HG03039 (cell line): ENCODE results near the gene CLDN24.
"Not testable (repeated sequence)": the region's sequence is repeated elsewhere in the genome, so short reads cannot be mapped to it uniquely, and the experiment has no call there.

Experiments
- ATAC-seq: cut with Tn5 transposase; IDR thresholded peaks from one replicate; pipeline ENCODE4 v1.9.1; 2021; ENCODE audit warnings: mild to moderate bottlenecking, moderate library complexity; ENCODE audit not compliant: unreplicated experiment

The CLDN24 gene

DNA sequence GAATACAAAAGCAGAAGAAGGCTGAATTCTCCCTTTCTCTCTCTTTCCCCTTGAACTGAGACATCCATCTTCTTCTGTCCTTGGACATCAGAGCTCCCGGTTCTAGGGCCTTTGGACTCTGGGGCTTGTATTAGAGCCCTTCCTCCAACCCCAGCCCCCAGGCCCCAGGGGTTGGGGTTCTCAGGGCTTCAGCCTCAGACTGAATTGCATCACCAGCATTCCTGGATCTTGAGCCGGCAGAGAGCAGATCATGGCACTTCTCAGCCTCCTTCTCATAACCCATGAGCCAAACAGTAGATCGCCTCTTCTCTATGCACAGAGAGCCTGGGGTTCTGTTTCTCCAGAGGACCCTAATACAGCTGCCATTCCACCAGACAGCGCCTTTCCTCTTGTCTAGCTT lies 25.3 kb upstream of the CLDN24 start:
- no peak for ATAC-seq

DNA sequence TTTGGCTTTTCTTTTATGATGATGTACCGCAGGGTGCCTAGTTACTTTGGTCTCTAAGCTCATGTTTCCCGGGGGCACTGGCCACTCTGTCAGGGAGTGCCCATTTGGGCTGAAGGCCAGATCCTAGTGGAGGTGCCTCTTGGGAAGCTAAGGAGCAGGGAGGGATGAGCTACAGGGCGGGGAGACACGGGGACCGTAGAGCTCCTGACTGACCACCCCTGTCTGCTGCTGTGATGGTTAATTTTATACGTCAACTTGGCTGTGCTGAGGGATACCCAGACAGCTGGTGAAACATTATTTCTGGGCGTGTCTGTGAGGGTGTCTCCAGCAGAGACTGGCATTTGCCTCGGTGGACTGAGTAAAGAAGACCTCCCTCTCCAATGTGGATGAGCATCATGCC lies 24.9 kb upstream of the CLDN24 start:
- no peak for ATAC-seq

DNA sequence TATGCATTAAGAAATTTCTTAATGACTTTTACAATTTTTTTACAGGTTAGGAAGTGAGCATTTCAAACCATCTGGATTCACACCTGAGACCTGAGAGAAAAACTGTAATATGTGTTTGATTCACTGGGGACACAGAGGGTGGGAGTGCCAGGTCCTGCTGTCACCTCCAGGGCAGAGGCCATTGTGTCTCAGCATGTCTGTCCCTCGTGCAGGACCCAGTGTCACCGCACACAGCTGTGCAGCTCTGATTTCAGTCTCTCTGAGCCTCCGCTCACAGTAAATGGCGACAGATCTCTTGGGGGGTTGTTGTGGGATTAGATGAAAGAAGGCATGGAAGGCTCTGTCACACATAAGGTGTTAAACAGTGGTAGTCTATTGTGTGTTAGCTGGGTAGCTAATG lies 23.0 kb upstream of the CLDN24 start:
- no peak for ATAC-seq

DNA sequence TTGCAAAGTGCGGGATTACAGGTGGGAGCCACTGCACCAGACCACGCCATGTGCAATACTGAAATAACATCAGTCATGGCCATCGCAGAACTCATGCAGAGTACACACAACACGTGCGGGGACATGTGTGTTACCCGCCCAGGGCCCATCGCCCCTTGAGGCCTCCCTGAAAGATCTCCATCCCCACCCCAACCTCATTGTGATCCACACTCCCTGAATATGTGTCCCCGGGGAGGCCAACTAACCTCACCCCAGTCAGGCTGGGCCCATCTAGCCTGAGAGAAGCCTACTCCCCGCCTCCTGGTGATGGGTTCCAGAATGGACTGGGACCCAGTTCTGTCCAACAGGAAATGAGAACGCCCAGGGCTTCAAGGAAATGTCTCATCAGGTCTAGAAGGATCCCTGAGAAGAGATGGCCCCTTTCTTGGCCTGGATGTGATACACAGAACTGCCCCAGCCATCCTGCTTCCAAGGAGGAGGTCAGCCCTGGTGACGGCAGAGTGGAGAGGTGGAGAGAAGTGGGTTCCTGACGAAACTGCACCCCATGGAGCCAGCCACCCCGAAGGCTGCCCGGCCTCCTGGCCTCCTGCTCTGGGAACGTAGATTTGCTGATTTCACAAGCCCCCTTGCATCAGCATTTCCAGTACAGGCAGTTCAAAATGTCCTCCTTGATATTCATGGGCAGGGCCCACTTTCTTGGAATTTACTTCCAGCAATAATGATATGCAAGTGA lies 22.5 kb upstream of the CLDN24 start:
- no peak for ATAC-seq

DNA sequence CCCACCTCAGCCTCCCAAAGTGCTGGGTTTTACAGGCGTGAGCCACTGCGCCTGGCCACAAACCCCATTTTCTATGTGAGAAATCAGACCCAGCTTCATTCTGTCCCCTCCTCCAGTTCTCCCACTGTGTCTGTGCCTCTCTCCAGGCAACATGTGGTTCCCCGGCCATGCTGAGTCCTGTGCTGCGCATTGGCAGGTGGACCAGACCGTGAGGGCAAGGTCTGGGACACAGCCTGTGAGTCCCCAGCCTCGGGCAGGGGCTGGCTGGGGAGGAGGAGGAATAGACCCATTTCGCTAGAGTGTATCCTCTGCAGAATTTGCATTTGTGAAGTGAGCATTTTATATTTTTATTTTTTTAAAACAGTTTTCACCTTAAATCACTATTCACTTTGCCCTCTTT lies 21.5 kb upstream of the CLDN24 start:
- ATAC-seq = no peak

DNA sequence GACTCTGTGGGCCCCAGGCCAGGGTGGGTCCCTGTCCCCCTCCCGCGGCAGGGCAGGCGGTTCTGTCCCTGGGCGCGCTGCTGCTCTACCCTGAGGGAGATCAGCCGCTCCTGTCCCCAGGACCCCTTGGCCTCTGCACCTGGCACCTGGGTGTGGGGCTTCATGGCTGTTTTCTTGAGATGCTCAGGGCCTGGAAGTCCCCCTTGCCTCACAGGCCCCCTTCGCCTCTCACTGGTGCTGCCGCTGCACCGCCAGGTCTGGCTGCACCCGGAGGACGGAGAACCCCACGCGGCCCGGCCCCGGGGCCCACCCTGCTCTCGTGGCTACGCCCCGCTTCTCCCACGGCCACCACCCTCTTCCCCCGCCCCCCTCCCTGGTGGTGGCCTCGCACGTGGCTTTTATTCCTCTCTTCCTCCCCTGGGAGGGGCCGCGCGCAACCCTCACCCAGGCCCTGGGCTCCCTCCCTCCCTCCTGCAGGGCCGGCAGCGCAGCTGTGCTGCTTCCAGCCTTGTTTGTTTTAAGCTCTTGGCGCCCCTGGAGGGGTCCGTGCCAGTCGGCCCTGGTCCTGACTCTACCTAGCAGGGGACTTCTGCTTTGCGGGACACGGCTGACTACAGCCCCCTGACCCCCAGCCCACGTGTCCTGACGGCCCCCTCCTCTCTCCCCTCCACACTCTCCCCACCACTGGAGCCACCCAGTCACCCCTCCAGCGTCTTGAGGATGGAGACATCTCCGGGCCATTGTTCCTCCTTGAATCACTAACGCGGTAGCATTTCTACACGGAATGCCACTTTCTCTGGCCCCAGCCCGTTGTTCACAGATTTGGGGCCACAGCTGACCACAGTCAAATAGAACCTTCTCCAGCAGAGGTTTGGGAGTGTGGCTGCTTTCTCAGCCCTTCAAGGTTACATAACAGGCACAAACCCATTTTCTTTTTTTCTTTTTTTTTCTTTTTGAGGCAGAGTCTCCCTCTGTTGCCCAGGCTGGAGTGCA lies 20.6 kb upstream of the CLDN24 start:
- ATAC-seq = no peak

DNA sequence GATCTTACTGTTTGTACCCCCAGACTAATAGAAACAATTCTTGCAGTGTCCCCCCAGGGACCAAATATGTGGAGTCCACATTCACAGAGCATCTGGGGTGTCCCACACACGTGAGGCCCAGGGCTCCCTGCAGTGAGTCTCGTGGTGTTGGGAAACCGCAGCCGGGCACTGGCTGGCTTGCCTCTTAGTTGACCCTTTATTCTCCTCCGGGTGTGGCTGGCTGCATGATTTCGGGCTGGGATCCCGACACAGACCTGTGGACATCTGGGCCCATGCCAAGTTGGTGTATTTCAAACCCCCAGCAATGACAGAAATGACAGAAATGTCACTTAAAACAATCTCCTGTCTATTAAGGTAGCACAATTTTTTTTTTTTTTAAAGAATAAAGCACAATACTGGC lies 15.6 kb upstream of the CLDN24 start:
- ATAC-seq = no peak

DNA sequence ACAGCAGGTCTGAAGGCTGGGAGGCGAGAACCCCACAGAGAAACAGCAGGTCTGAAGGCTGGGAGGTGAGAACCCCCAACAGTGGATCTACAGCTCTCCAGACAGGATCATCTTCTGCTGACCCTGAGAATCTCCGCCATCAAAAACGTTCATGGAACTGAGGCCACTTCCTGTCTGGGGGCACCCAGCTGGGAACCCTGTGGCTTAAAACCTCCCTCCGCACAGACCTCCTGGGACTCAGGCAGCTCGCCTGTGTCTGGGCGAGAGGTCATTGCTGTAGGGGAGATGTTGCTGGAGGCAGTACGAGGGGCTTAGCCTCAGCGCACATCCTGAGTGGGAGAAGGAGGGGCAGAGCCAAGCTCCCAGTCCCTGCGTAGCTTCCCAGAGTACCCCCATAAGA lies 15.1 kb upstream of the CLDN24 start:
- ATAC-seq = no peak

DNA sequence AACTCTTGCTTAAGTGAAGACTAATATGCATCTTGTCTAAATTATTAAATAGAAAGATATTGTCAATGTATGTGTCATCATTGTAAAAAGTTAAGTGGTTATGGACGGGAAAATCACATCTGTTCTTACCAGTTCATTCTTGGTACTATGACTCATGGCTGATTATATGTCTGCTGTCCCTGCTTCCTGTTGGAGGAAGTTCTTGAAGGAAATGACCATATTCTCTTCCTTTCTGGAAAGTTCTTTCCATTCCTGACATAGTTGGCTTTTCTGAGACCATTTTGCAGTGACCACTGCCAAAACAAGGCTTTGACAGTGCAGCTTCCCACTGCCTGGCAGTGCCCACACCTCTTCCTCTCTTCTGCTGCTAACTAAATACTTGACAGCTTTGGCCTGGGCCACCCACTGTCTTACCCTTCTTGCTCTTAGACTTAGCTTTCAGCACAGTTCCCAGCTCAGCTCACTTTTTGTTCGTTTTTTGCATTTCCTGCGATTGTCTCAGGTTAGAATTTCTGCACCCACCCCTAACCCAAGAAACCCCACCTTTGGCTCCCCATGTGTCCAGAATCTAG lies 13.2 kb upstream of the CLDN24 start:
- ATAC-seq = no peak

DNA sequence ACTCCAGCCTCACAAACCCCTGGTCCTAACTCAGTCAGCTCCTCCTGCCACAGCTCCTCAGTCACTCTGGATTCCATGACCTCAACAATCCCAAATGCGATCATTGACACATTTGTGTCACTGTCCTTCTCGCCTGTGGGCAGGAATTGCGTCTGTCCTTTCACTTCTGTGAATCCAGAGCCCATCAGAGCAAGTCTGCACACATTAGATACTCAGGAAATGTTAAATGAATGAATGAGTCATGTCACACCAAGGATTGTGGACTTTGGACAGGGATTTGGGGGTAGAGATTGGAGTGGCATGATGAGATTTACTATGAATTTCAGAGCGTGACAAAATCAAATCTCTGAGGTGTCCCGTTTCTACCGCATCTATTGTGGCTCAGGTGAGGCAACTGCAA lies 11.8 kb upstream of the CLDN24 start:
- ATAC-seq = no peak

DNA sequence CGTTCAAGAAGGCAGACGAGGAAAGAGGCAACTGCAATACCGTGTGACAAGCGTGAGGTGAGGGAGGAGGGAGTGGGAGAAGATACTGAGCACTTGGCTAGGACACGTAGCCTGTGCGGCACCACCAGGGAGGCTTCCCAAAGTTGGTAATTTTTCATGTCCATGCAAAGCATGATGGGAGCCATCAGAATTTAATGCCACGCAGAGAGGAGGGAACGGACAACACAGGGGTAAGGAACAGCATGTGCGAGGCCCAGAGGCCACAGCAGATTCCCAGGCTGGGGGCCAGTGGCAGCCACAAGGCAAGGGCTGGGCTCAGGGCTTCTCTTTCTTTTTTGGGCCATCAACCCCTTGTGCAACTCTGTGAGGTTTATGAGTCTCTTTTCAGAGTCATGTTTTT lies 11.0 kb upstream of the CLDN24 start:
- ATAC-seq = no peak

DNA sequence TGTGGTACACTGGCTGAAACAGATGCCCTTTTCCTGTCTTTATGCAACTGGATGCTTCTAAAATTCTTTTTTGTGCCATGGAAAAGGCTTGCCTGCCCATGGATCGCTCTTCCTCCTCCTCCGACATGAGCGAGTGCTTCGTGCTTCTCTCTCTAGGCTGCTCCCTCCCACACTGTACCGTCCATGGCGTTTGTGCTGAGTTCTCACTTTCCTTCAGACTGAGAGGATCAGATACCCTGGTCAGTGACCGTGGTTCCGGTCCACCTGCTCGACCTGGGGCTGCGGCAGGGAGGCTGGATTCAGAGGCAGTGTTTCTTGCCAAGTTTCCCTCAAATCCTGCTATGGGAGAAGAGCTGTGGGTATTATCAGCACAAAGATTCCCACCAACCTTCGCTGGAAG lies 10.2 kb upstream of the CLDN24 start:
- no peak for ATAC-seq

DNA sequence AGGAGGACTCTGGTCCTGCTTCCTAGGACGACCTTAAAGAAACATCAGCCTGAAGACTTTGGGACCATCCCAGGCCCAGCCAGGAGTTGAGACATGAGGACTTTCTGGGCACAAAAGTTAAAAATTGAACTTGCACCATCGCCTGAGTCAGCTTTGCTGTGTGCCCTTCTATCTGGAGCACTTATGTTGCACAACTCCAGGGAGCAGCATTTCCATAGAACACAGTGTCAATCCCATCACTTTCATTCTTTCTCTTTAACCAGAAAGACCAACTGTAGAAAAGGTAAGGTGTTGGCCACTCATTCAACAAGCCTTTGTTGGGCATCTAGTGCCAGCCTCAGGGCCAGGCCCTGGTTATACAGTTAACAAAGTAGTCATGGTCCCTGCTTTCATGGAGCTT lies 8.6 kb upstream of the CLDN24 start:
- no peak for ATAC-seq

DNA sequence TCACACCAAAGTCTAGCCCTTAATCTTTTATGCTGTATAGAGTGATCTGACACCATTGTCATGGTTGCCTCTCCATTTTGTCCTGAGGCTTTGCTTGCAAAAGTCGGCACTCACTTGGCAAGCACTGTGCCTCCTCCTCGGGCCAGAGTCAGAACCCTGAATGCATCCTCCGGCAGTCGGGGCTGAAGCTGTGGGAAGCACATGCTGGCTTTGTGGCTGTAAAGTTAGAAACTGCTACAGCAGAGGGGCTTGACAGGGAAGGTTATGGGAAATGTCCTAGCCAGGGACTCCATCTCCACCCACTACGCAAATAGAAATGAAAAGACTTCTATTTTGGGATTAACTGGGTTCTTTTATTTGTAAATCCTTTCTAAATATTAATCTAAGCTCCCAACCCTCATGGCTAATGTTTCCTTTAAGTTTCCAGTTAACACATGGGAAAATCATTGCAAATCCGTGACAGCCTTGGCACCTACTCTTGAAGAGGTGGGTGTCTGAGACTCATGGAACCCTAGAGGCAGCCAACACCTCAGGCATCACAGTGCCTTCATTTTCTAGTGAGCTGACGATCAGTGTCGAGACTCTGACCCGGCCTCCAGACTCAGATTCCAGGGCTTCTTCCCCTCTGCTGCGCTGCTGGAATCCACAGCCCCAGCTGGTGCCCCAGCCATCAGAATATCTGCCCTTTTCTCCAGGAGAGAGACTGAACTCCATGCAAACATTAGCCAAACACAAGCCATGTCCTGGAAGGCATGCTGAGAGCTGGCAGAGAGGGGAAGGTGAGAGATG lies 7.9 kb upstream of the CLDN24 start:
- no peak for ATAC-seq

DNA sequence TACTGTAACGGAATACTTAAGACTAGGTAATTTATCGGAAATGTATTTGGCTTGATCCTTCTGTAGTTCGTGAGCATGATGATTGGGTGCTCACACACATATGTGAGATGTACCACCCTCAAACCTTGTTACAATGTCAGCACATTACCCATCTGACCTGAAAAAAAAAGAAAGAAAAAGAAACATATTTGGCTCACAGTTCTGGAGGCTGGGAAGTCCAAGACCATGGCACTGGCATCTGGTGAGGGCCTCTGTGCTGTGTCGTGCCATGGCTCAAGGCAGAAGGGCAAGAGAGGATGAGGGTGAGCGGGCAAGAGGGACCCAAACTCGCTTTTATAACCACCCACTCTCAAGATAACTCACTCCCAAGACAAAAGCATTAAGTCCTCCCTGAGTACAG lies 7.0 kb upstream of the CLDN24 start:
- no peak for ATAC-seq

DNA sequence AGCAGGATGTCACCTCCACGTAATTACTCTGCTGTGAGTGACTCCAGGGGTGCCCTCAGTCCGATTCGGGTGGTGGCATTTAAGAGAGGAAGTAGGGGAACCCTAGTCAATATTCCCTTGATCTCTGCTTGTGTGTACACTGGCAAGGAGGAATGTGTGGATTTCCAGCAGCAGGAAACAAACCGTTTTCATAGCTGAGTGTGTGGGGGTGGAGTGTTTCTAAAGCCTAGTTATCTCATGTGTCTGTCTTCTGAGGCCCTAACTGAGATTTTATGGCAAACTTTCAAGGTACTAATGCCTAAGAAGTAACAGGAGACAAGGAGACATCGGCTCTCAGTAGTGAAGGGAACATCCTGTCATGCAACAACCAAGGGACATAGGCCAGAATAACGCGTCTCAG lies 6.6 kb upstream of the CLDN24 start:
- no peak for ATAC-seq

DNA sequence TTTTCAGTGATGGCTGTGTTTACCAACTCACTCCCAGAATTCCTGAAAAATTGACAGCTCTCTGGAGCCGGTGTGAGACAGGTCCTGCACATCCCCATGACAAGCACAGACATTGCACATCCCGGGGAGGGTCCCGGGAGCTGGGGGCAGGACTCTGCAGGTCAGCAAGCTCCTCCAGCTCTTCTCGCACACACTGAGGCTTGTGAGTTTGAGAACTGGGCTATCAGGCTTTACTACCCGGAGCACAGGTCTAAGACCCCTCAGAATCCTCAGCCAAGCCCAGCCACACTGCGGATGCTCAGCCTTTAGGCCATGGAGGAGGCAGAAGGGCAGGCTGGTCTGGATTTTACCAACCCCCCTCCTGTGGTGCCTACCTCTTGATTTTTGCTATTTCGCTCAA lies 5.6 kb upstream of the CLDN24 start:
- ATAC-seq = no peak

DNA sequence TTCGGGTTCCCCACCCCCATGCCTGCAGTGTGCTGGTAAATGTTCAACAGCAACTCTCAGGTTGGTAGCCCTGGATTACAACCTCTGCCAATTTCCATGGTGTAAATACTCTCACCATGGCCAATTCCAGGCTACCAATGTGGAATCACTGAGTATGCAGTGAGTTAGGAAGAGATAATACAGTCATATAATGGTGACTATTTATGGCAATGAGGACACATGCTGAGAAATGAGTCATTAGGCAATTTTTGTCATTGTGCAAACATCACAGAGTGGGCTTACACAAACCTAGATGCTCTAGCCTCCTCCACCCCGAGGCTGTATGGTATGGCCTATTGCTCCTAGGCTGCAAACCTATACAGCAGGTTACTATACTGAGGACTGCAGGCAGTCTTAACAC lies 4.6 kb upstream of the CLDN24 start:
- no peak for ATAC-seq

DNA sequence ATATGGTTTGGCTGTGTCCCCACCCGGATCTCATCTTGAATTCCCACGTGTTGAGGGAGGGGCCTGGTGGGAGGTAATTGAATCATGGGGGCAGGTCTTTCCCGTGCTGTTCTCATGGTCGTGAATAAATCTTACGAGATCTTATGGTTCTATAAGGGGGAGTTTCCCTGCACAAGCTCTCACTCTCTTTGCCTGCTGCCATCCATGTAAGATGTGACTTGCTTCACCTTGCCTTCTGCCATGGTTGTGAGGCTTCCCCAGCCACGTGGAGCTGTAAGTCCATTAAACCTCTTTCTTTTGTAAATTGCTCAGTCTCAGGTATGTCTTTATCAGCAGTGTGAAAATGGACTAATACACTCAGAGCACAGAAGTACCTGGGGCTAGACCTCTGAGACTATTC lies 4.2 kb upstream of the CLDN24 start:
- not testable (repeated sequence) for ATAC-seq

DNA sequence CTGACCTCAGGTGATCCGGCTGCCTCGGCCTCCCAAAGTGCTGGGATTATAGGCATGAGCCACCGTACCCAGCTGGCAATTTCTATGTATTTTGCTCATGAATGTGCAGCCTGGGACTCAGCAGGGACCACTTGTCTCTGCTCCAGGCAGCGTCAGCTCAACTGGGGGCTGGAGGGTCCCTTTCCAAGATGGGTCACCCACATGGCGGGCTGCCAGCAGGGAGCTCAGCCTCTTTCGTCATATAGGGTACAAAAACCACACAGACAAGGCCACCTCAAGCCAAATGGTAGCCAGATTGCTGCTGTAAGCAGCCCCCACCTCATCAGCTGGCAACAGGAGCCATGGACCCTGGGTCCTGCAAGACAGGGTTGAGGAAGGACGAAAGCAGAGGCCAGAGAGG lies 2.4 kb upstream of the CLDN24 start:
- ATAC-seq = no peak

DNA sequence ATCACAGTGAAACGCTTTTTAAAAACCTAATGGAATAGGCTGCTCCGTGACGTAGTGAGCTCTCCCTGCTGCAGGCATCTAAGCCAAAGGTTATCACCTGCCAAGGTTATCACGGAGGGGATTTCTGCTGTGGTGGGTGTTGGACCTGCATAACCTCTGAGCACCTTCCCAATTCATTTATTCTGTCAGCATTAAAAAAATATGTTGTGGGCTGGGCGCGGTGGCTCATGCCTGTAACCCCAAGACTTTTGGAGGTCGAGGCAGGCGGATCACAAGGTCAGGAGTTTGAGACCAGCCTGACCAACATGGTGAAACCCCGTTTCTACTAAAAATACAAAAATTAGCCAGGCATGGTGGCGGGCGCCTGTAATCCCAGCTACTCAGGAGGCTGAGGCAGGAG lies 1.8 kb upstream of the CLDN24 start:
- not testable (repeated sequence) for ATAC-seq
